Endodermal cell (in vitro differentiated cells): ENCODE results near the gene TUBGCP3. TPM values are rescaled to one million over a fixed set of nuclear protein-coding genes. Genes with fewer than 3 reads are reported as not detected.

Experiments
- DNase-seq: peaks from one replicate; pipeline ENCODE4 v3.0.0-alpha.2; 2017
- H3K27ac ChIP-seq: 2 replicates; pipeline ENCODE4 v1.5.1; 2013; ENCODE audit warnings: mild to moderate bottlenecking, low read depth, low read length, moderate library complexity
- H3K27me3 ChIP-seq: 2 replicates; pipeline ENCODE4 v1.6.1; 2013; ENCODE audit warnings: mild to moderate bottlenecking, low read length, moderate library complexity; ENCODE audit not compliant: insufficient read depth, control insufficient read depth, poor library complexity, severe bottlenecking
- H3K36me3 ChIP-seq: 2 replicates; pipeline ENCODE4 v1.7.0; 2013; ENCODE audit warnings: mild to moderate bottlenecking, low read length, moderate library complexity; ENCODE audit not compliant: control insufficient read depth, insufficient read depth
- H3K4me1 ChIP-seq: one replicate; pipeline ENCODE4 v1.7.0; 2013; ENCODE audit warnings: low read length; ENCODE audit not compliant: control insufficient read depth, insufficient read depth
- H3K4me3 ChIP-seq: 2 replicates; pipeline ENCODE4 v1.5.1; 2013; ENCODE audit warnings: mild to moderate bottlenecking, low read length, moderate library complexity
- H3K9ac ChIP-seq: 2 replicates; pipeline ENCODE4 v1.6.1; 2013; ENCODE audit warnings: mild to moderate bottlenecking, low read length, moderate library complexity; ENCODE audit not compliant: poor library complexity, severe bottlenecking; ENCODE audit errors: extremely low read depth
- H3K9me3 ChIP-seq: 2 replicates; pipeline ENCODE4 v1.6.1; 2013; ENCODE audit warnings: mild to moderate bottlenecking, low read length, moderate library complexity; ENCODE audit not compliant: control insufficient read depth
- H3K27ac Mint-ChIP-seq: 2 replicates; pipeline ENCODE4 v1.8.0; 2020; ENCODE audit warnings: mixed read lengths
- H3K27me3 Mint-ChIP-seq: 2 replicates; pipeline ENCODE4 v1.8.0; 2021; ENCODE audit warnings: mild to moderate bottlenecking, mixed read lengths; ENCODE audit not compliant: insufficient read depth
- H3K36me3 Mint-ChIP-seq: 2 replicates; pipeline ENCODE4 v1.8.0; 2020; ENCODE audit warnings: low read depth, mixed read lengths
- H3K4me1 Mint-ChIP-seq: 2 replicates; pipeline ENCODE4 v1.8.0; 2020; ENCODE audit warnings: mixed read lengths
- H3K4me3 Mint-ChIP-seq: 2 replicates; pipeline ENCODE4 v1.8.0; 2020; ENCODE audit warnings: mild to moderate bottlenecking, moderate library complexity, mixed read lengths
- H3K9me3 Mint-ChIP-seq: 2 replicates; pipeline ENCODE4 v1.8.0; 2020; ENCODE audit warnings: mild to moderate bottlenecking, mixed read lengths
- CTCF ChIP-seq: fragments of 200-600 bp; sonication (generic); conservative IDR thresholded peaks from 2 replicates; pipeline ENCODE4 v1.5.0; 2021; ENCODE audit warnings: antibody characterized with exemption, mild to moderate bottlenecking
- WGBS, 2 experiments: methylation state at CpG; one replicate each; pipeline versions ENCODE4 v1.1.5 to v1.1.7; 2013; ENCODE audit warnings: missing lambda C conversion rate in 2 of 2, mixed read lengths in 1 of 2; ENCODE audit not compliant: insufficient coverage in 1 of 2, insufficient read length in 1 of 2; 5-methylcytosine and 5-hydroxymethylcytosine counted together
- total RNA-seq, 2 donors: library from RNA; stranded (reverse); fragmentation: NEBNext Ultra II Directional in 1 of 2; extraction: Animal tissue kit (Norgen Biotek cat#: 25700) in 1 of 2; gene quantifications; 2 replicates in 1 of 2; 3 replicates in 1 of 2; pipeline ENCODE4 v1.2.1, GENCODE V29; 2021

The TUBGCP3 gene
- total RNA-seq, 2 donors from 2014 or later: 34.7 to 55.3 TPM

- H3K27me3 Mint-ChIP-seq: peaks cover 20% of the 10 kb centered on the region
- no peaks in the 10 kb centered on the region for H3K36me3 ChIP-seq
- H3K27me3 ChIP-seq: no peaks in the 10 kb centered on the region
- no peaks in the 10 kb centered on the region for H3K9me3 Mint-ChIP-seq
- no peak overlapping the region for H3K9ac ChIP-seq
- no peak overlapping the region for H3K27ac Mint-ChIP-seq
- no peak overlapping the region for H3K4me3 Mint-ChIP-seq
- no peak for TF ChIP-seq CTCF
- no peaks in the 10 kb centered on the region for H3K4me1 Mint-ChIP-seq
- H3K36me3 Mint-ChIP-seq: no peaks in the 10 kb centered on the region
- no peak overlapping the region for H3K4me3 ChIP-seq
- no peaks in the 10 kb centered on the region for H3K9me3 ChIP-seq
- no peak for DNase-seq
- WGBS, 2 experiments: 80 to 83% methylated on average over 6 to 8 of the region's 8 CpGs
- H3K27ac ChIP-seq: no peak overlapping the region
- no peaks in the 10 kb centered on the region for H3K4me1 ChIP-seq
Measured at GRCh38 chr13:112626124-112626523, 38.2 kb upstream of the TUBGCP3 start.

- Mint-ChIP-seq H3K4me3 (no peak overlapping the region), H3K27me3 (peaks cover 20% of the 10 kb centered on the region), H3K36me3 (no peaks in the 10 kb centered on the region), H3K9me3 (no peaks in the 10 kb centered on the region), H3K27ac (no peak overlapping the region), H3K4me1 (no peaks in the 10 kb centered on the region)
- no peaks in the 10 kb centered on the region for H3K4me1 ChIP-seq
- no peak for DNase-seq
- no peak overlapping the region for H3K9ac ChIP-seq
- H3K27ac ChIP-seq: no peak overlapping the region
- H3K36me3 ChIP-seq: no peaks in the 10 kb centered on the region
- no peaks in the 10 kb centered on the region for H3K9me3 ChIP-seq
- H3K4me3 ChIP-seq: no peak overlapping the region
- H3K27me3 ChIP-seq: no peaks in the 10 kb centered on the region
- no peak for TF ChIP-seq CTCF
- 80 to 82% methylated on average over 8 of the region's 8 CpGs for WGBS, 2 experiments
Measured at GRCh38 chr13:112625698-112626097, 37.7 kb upstream of the TUBGCP3 start.

DNA sequence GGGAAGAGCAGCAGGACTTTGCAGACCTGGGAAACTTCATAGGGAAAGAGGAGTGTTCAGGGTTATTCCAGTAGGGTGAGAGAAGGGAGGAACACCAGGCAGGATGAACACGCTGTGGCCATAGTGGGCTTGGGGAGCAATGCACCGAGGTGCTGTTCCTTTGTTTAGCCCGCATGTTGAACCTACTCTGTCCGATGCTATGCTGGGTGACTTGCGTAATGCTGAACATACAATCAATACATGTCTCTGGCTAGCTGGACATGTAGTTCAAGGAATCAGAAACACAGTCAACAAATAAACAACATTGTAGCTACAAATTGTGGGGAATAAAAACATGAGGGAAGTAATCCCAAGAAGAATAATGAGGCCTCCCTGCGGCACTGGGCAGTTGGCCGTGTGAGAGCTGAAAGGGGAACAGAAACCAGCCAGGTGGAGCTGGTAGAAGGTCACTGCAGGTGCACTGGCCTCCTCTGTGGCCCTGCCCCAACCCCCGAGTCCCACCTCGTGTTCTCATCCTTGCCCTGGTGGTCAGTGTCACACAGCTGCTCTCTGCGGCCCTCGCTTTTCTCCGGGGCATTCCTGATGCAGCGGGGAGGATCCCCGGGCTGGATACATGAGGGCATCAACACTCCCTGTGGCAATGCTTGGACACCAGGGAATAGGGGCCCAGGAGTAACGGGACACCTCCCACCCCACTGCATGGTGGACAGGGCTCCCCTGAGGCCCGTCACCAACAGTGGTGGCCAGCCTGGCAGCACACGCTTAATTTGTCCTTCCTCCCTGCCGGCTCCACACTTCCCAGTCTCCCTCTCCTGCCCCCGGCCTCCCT, 36.9 kb upstream of the TUBGCP3 start:
- no peaks in the 10 kb centered on the region for H3K9me3 ChIP-seq
- Mint-ChIP-seq H3K4me1 (no peaks in the 10 kb centered on the region), H3K27ac (no peak overlapping the region), H3K9me3 (no peaks in the 10 kb centered on the region), H3K27me3 (peaks cover 20% of the 10 kb centered on the region), H3K4me3 (no peak overlapping the region), H3K36me3 (no peaks in the 10 kb centered on the region)
- H3K36me3 ChIP-seq: no peaks in the 10 kb centered on the region
- no peak overlapping the region for H3K4me3 ChIP-seq
- TF ChIP-seq CTCF: no peak
- H3K4me1 ChIP-seq: no peaks in the 10 kb centered on the region
- no peak overlapping the region for H3K27ac ChIP-seq
- no peak for DNase-seq
- 90 to 93% methylated on average over 13 to 19 of the region's 19 CpGs for WGBS, 2 experiments
- H3K9ac ChIP-seq: no peak overlapping the region
- no peaks in the 10 kb centered on the region for H3K27me3 ChIP-seq
